ENCODE results near the gene KYNU. TPM values are rescaled to one million over a fixed set of nuclear protein-coding genes. Genes with fewer than 3 reads are reported as not detected.
"Not testable (repeated sequence)": the region's sequence is repeated elsewhere in the genome, so short reads cannot be mapped to it uniquely, and the experiment has no call there.

KYNU gene
- total RNA-seq, 1 donor from 2014 or later = 2.7 TPM

DNA sequence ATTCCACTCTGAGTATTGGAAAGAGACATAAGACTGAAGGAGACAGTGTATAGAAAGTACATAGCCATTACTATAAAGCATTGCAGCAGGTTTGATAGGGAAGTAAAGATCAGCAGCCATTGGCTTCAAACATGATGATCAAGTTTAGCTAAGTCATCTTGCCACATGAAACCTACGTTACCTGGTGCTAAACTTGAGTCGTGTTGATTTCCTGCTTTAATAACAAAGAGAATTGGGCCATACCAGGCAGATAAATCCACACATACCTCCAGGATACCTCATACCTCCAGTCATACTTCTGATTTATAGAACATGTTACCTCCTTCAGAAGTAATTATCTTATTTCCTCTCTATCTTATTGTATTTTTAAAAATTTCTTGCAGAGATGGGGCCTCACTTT lies 10.3 kb upstream of the KYNU start:
- no peak for DNase-seq (ENCODE audit: low read depth)
- TF ChIP-seq CTCF (IDR thresholded peaks at IDR 0.05; ENCODE audit: insufficient read depth, low read length, poor library complexity, severe bottlenecking) = no peak
- Histone ChIP-seq H3K36me3 (ENCODE audit: control insufficient read depth, insufficient read depth, low read length) (no peaks in the 10 kb centered on the region), H3K4me3 (ENCODE audit: low read depth, low read length) (no peak overlapping the region), H3K27me3 (ENCODE audit: control insufficient read depth, insufficient read depth, low read length) (no peaks in the 10 kb centered on the region)

GRCh38 chr2:142868229-142868762 lies 9.2 kb upstream of the KYNU start:
- Histone ChIP-seq H3K27me3 (ENCODE audit: control insufficient read depth, insufficient read depth, low read length) (no peaks in the 10 kb centered on the region), H3K36me3 (ENCODE audit: control insufficient read depth, insufficient read depth, low read length) (no peaks in the 10 kb centered on the region), H3K4me3 (ENCODE audit: low read depth, low read length) (no peak overlapping the region)
- no peak for TF ChIP-seq CTCF (IDR thresholded peaks at IDR 0.05; ENCODE audit: insufficient read depth, low read length, poor library complexity, severe bottlenecking)
- no peak for DNase-seq (ENCODE audit: low read depth)

GRCh38 chr2:142869065-142869460 lies 8.4 kb upstream of the KYNU start:
- H3K4me3 ChIP-seq (ENCODE audit: low read depth, low read length); DNase-seq (ENCODE audit: low read depth); H3K36me3 ChIP-seq (ENCODE audit: control insufficient read depth, insufficient read depth, low read length); H3K27me3 ChIP-seq (ENCODE audit: control insufficient read depth, insufficient read depth, low read length): not testable (repeated sequence)

DNA sequence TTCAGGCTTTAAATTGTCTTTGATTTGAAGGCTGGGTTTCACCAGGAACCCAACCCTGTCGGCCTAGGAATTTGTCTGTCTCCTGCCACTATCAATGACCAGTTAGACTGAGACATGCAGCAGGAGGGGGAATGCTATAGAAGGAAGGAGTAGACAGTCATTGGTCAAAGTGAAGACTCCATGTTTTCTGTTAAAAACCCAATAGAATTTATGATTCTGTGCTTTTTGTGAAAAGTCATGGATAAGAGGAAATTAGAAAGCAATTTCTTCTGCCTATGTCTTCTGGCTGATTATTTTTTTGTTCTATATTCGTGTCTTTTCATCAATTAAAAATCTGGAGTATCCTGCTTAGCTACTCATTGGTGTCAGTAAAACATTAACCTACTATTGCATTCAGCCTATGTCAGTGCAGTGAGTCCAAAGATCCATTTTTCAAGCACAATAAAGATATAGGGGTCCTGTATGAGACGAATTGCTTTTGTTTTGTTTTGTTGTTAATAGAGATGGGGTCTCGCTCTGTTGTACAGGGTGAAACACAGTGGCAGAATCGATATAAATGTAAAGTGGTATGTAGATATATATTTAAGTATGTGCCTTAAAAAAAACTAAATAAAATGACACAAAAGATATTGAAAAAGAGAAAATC lies 7.9 kb upstream of the KYNU start:
- no peak for TF ChIP-seq CTCF (IDR thresholded peaks at IDR 0.05; ENCODE audit: insufficient read depth, low read length, poor library complexity, severe bottlenecking)
- Histone ChIP-seq H3K27me3 (ENCODE audit: control insufficient read depth, insufficient read depth, low read length) (no peaks in the 10 kb centered on the region), H3K36me3 (ENCODE audit: control insufficient read depth, insufficient read depth, low read length) (no peaks in the 10 kb centered on the region), H3K4me3 (ENCODE audit: low read depth, low read length) (no peak overlapping the region)
- no peak for DNase-seq (ENCODE audit: low read depth)

DNA sequence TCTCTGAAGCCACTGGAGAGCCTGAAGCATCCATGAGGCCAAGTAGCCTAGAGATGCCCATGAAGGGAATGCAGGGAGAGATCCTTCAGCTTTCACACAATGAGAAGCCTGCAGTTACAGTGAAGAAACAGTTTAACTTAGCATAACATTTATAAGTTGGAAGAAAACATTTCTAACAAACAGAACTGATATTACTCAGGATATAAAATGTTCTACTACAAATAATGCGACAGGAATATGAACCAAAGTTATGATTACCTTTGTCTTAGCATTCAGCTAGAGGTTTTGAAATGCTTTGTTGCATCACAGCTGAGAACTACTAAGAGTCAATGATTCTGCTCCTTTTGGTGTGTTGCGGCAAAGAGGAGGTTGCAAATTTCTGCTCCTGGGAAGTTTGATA lies 6.9 kb upstream of the KYNU start:
- Histone ChIP-seq H3K4me3 (ENCODE audit: low read depth, low read length) (no peak overlapping the region), H3K36me3 (ENCODE audit: control insufficient read depth, insufficient read depth, low read length) (no peaks in the 10 kb centered on the region), H3K27me3 (ENCODE audit: control insufficient read depth, insufficient read depth, low read length) (no peaks in the 10 kb centered on the region)
- no peak for DNase-seq (ENCODE audit: low read depth)
- no peak for TF ChIP-seq CTCF (IDR thresholded peaks at IDR 0.05; ENCODE audit: insufficient read depth, low read length, poor library complexity, severe bottlenecking)

DNA sequence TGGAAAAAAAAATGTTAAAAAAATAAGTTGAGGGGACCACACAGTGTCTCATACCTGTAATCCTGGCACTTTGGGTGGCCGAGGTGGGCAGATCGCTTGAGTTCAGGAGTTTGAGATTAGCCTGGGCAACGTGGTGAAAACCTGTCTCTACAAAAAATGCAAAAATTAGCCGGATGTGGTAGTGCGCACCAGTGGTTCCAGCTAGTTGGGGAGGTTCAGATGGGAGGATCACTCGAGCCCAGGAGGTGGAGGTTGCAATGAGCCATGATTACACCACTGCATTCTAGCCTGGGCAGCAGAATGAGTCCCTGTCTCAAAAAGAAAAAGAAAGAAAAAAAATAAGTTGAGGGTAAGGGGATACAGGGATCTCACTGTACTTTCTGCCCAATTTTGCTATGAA lies 6.1 kb upstream of the KYNU start:
- TF ChIP-seq CTCF (IDR thresholded peaks at IDR 0.05; ENCODE audit: insufficient read depth, low read length, poor library complexity, severe bottlenecking) = no peak
- no peak overlapping the region for H3K4me3 ChIP-seq (ENCODE audit: low read depth, low read length)
- no peak for DNase-seq (ENCODE audit: low read depth)
- no peaks in the 10 kb centered on the region for H3K27me3 ChIP-seq (ENCODE audit: control insufficient read depth, insufficient read depth, low read length)
- no peaks in the 10 kb centered on the region for H3K36me3 ChIP-seq (ENCODE audit: control insufficient read depth, insufficient read depth, low read length)

All from kidney epithelial cell (primary cell).